Esophagus (tissue), 2 donors: ENCODE data around the gene GALE. TPM values are rescaled to one million over a fixed set of nuclear protein-coding genes. Genes with fewer than 3 reads are reported as not detected.
A peak's percentile ranks its signal among the peaks of the same experiment; 100 is the strongest.
"Not testable (repeated sequence)": the region's sequence is repeated elsewhere in the genome, so short reads cannot be mapped to it uniquely, and the experiment has no call there.

Source experiments
- H3K27ac ChIP-seq, 2 donors: one replicate each; pipeline ENCODE4 v1.5.1; 2013; ENCODE audit warnings: low read depth in 2 of 2, mild to moderate bottlenecking in 2 of 2, inconsistent platforms in 1 of 2, low read length in 1 of 2, moderate library complexity in 1 of 2
- H3K27me3 ChIP-seq, 2 donors: one replicate each; pipeline ENCODE4 v1.6.1; 2013; ENCODE audit warnings: low read length in 2 of 2, control low read depth in 1 of 2, mild to moderate bottlenecking in 1 of 2; ENCODE audit not compliant: insufficient read depth in 2 of 2, control insufficient read depth in 1 of 2
- H3K36me3 ChIP-seq, 2 donors: one replicate each; pipeline ENCODE4 v1.6.1; 2013; ENCODE audit warnings: low read length in 1 of 2; ENCODE audit not compliant: control insufficient read depth in 2 of 2, insufficient read depth in 2 of 2
- H3K4me1 ChIP-seq, 2 donors: one replicate each; pipeline ENCODE4 v1.6.1; 2013; ENCODE audit warnings: low read length in 1 of 2; ENCODE audit not compliant: control insufficient read depth in 2 of 2, insufficient read depth in 2 of 2
- H3K4me3 ChIP-seq, 2 donors: one replicate each; pipeline ENCODE4 v1.5.1; 2013; ENCODE audit warnings: low read length in 2 of 2, mild to moderate bottlenecking in 2 of 2, low read depth in 1 of 2, moderate library complexity in 1 of 2
- H3K9me3 ChIP-seq, 2 donors: one replicate each; pipeline ENCODE4 v1.6.1; 2013; ENCODE audit warnings: mild to moderate bottlenecking in 2 of 2, low read depth in 1 of 2, low read length in 1 of 2, moderate library complexity in 1 of 2; ENCODE audit not compliant: control insufficient read depth in 2 of 2, insufficient read depth in 1 of 2
- WGBS, 2 donors: extraction: QIAGEN DNeasy Blood & Tissue Kit; methylation state at CpG; one replicate each; pipeline ENCODE4 v1.1.7; 2013; 5-methylcytosine and 5-hydroxymethylcytosine counted together
- polyA plus RNA-seq, 2 donors: library from polyadenylated mRNA; stranded (reverse); fragments of 200-250 nt; gene quantifications; one replicate each; pipeline ENCODE4 v1.2.3, GENCODE V29; 2013
- donor health status: healthy with polysubstance abuse.
- donor health status: Bipolar disorder and iron deficiency.

GALE gene
- 100 to 1,000 TPM in 1 of 2 donors, 10 to 100 TPM in 1; 76.6 to 120 TPM for polyA plus RNA-seq

GRCh38 chr1:23800400-23801337 is at the start of gene GALE:
TSS of gene GALE (minus strand) at chr1:23800754. CDS start at chr1:23799007, 1,747 bp downstream.
- Histone ChIP-seq H3K36me3 (peaks cover 10 to 23% of the 10 kb centered on the region in 2 donors), H3K27ac (peak within 1 kb of the TSS; percentile 88 to 93), H3K4me3 (peak within 1 kb of the TSS; percentile 65 to 72), H3K4me1 (peaks cover 0 to 15% of the 10 kb centered on the region in 2 donors), H3K27me3 (no peaks in the 10 kb centered on the region), H3K9me3 (no peaks in the 10 kb centered on the region)
- 0 to 1% methylated on average over 61 to 82 of the region's 82 CpGs for WGBS, 2 donors

GRCh38 chr1:23848673-23849616 is 48.4 kb upstream of the GALE start:
- Histone ChIP-seq H3K27ac (no peak overlapping the region), H3K36me3 (peaks cover 0 to 5% of the 10 kb centered on the region in 2 donors)
- 87 to 93% methylated on average over 11 to 12 of the region's 12 CpGs for WGBS, 2 donors

GRCh38 chr1:23847482-23848095 is 47.0 kb upstream of the GALE start:
- 96 to 97% methylated on average over 2 of the region's 2 CpGs for WGBS, 2 donors
- H3K9me3 ChIP-seq, H3K27ac ChIP-seq, H3K4me3 ChIP-seq, H3K36me3 ChIP-seq, H3K4me1 ChIP-seq, H3K27me3 ChIP-seq: not testable (repeated sequence)

More at GRCh38 chr1:23848673-23849616, 48.4 kb upstream of the GALE start:
- H3K27me3 ChIP-seq: no peaks in the 10 kb centered on the region
- peaks cover 0 to 2% of the 10 kb centered on the region in 2 donors for H3K9me3 ChIP-seq
- no peak overlapping the region for H3K4me3 ChIP-seq
- H3K4me1 ChIP-seq: no peaks in the 10 kb centered on the region

GRCh38 chr1:23845163-23845562 is 44.6 kb upstream of the GALE start:
- H3K27ac ChIP-seq: no peak overlapping the region
- no peaks in the 10 kb centered on the region for H3K27me3 ChIP-seq
- no peaks in the 10 kb centered on the region for H3K4me1 ChIP-seq
- peaks cover 0 to 2% of the 10 kb centered on the region in 2 donors for H3K9me3 ChIP-seq
- peaks cover 0 to 5% of the 10 kb centered on the region in 2 donors for H3K36me3 ChIP-seq
- no peak overlapping the region for H3K4me3 ChIP-seq
- WGBS, 2 donors: 93 to 98% methylated on average over 2 of the region's 2 CpGs

GRCh38 chr1:23843644-23844043 is 43.1 kb upstream of the GALE start:
- Histone ChIP-seq H3K36me3 (peaks cover 0 to 5% of the 10 kb centered on the region in 2 donors), H3K9me3 (peaks cover 0 to 2% of the 10 kb centered on the region in 2 donors)
- WGBS, 2 donors: 91 to 92% methylated on average over 5 of the region's 5 CpGs

GRCh38 chr1:23838401-23838866 is 37.9 kb upstream of the GALE start:
- WGBS, 2 donors: 1% methylated on average over 20 to 21 of the region's 21 CpGs
- H3K27ac ChIP-seq: no peak overlapping the region
- no peaks in the 10 kb centered on the region for H3K36me3 ChIP-seq
- peak overlapping the region; percentile 15 to 16 for H3K4me3 ChIP-seq
- H3K4me1 ChIP-seq: peaks cover 0 to 6% of the 10 kb centered on the region in 2 donors
- H3K27me3 ChIP-seq: no peaks in the 10 kb centered on the region
- H3K9me3 ChIP-seq: no peaks in the 10 kb centered on the region

More at GRCh38 chr1:23843644-23844043, 43.1 kb upstream of the GALE start:
- no peaks in the 10 kb centered on the region for H3K4me1 ChIP-seq
- H3K4me3 ChIP-seq: no peak overlapping the region
- H3K27ac ChIP-seq: no peak overlapping the region
- no peaks in the 10 kb centered on the region for H3K27me3 ChIP-seq

GRCh38 chr1:23837908-23838307 is 37.4 kb upstream of the GALE start:
- Histone ChIP-seq H3K36me3 (no peaks in the 10 kb centered on the region), H3K27me3 (no peaks in the 10 kb centered on the region), H3K27ac (no peak overlapping the region), H3K9me3 (no peaks in the 10 kb centered on the region), H3K4me1 (peaks cover 0 to 6% of the 10 kb centered on the region in 2 donors), H3K4me3 (no peak overlapping the region)
- WGBS, 2 donors: 23 to 29% methylated on average over 13 of the region's 13 CpGs

GRCh38 chr1:23836037-23836436 is 35.5 kb upstream of the GALE start:
- Histone ChIP-seq H3K9me3 (no peaks in the 10 kb centered on the region), H3K4me3 (no peak overlapping the region), H3K27me3 (no peaks in the 10 kb centered on the region), H3K36me3 (no peaks in the 10 kb centered on the region), H3K4me1 (peaks cover 0 to 6% of the 10 kb centered on the region in 2 donors), H3K27ac (no peak overlapping the region)
- 78 to 79% methylated on average over 3 of the region's 3 CpGs for WGBS, 2 donors

GRCh38 chr1:23834156-23834555 is 33.6 kb upstream of the GALE start:
- 67 to 68% methylated on average over 6 of the region's 6 CpGs for WGBS, 2 donors
- H3K9me3 ChIP-seq, H3K4me1 ChIP-seq, H3K4me3 ChIP-seq, H3K36me3 ChIP-seq, H3K27ac ChIP-seq, H3K27me3 ChIP-seq: not testable (repeated sequence)
